ENCODE results near the gene COX4I2.
"Not testable (repeated sequence)": the region's sequence is repeated elsewhere in the genome, so short reads cannot be mapped to it uniquely, and the experiment has no call there.

Gene COX4I2

DNA sequence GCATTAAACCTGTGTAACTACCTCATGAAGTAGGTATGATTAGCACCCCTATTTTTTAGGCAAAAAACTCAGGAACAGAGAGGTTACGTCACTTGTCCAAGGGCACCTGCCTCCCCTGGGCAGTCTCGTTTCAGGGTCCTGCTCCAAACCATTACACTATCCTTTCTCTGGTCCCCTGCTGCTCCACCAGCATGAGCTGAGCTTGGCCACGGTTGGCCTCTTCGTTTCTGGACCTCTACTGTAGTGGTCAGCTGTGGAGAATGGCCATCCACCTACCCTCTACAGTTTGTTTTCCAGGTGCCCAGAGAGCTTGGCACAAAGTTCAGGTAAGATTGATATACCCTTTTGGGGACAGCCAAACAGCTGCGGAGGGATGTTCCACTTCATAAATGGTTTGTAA lies 16.8 kb downstream of the COX4I2 start:
- DNase-seq (ENCODE audit: low spot score) = no peak

- peak; percentile 82 for DNase-seq (ENCODE audit: low spot score)
These were observed 24.1 kb downstream of the COX4I2 start for GRCh38 chr20:31661625-31662371.

- DNase-seq (ENCODE audit: low spot score) = no peak
These were observed 24.7 kb downstream of the COX4I2 start for GRCh38 chr20:31662372-31662854.

DNA sequence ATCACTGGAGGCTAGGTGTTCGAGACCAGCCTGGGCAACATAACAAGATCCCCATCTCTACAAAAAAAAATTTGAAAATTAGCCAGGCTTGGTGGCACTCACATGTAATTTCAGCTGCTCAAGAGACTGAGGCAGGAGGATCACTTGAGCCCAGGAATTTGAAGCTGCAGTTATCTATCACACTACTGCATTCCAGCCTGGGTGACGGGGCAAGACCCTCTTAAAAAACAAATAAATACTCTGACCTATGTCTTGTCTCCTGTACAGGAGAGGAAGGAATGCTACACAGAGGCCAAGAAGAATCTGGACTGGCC lies 25.8 kb downstream of the COX4I2 start:
- DNase-seq (ENCODE audit: low spot score) = no peak

DNA sequence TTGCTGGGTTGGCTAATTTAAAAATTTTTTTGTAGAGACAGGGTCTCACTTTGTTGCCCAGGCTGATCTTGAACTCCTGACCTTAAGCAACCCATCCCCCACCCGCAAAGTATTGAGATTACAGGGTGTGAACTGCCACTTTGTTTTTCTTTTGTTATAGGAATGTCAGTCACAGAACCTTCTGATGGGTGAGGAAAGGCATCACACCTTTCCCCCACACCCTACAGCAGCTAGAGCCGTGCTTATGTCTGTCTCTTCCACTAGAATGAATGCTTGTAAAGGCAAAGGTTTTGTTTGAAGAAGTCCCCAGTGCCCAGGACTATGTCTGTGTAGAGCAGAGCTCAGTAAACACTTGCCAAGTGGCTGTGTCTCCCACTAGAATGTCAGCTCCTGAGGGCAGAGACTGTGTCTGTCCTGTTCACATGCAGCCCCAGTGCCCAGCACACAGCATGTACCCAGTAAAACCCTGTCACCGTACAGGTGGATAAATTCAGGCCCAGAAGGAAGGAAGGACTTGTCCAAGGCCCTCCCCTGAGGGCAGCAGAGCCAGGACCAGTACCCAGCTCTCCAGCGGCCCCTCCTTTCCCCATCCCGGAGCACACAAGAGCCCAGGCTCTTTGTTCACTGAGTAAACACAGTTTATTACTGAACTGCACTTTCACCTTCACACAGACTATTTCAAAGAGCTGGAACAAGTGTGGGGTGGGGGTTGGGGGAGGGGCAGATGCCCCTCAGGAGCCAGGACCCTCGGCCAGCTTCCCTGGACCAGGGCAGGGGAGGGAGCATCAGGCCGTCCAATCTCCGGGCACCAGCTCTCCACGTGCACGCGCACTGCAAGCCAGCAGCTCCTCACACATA lies 26.4 kb downstream of the COX4I2 start:
- peak; percentile 63 for DNase-seq (ENCODE audit: low spot score)

GRCh38 chr20:31664696-31665354 lies 27.1 kb downstream of the COX4I2 start:
- no peak for DNase-seq (ENCODE audit: low spot score)

- no peak for DNase-seq (ENCODE audit: low spot score)
These were observed 28.0 kb downstream of the COX4I2 start for GRCh38 chr20:31665753-31666152.

DNA sequence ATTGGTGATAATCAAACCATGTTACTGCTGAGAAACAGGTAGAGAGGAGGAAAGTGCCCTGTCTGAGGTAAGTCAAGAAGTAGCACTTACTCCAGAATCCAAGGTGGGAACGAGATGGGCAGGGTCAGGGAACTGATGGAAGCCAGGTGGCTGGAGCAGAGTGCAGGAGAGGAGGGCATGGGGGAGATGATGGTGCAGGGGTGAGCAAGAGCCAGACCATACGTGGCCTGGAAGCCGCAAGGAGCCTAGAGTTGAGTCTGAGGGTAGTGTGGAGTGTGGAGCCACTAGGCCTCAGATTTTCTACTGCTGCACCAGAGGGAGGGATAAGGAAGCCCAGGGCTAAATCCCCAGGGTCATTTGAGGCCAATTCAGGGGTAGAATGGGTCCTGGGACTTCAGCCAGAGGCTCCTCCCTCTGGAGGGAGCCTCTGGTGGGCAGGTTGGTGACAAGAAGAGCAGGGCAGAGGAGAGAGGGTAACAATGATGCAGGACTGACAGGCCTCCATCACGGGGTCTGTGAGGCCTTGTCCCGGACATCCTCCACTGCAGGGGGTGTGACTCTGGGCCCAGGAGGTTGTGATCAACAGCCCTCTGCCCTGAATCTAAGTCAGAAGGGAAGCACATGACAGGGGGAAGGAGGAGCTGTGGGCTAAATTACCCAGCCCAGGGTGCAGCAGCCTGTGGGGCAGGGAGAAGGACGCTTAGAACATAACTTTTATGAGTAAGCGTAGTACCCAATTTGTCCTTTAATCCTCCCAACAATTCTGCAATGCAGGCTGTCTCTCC lies 28.7 kb downstream of the COX4I2 start:
- peak; percentile 69 for DNase-seq (ENCODE audit: low spot score)

GRCh38 chr20:31667315-31668285 lies 29.9 kb downstream of the COX4I2 start:
- DNase-seq (ENCODE audit: low spot score) = peak; percentile 17

DNA sequence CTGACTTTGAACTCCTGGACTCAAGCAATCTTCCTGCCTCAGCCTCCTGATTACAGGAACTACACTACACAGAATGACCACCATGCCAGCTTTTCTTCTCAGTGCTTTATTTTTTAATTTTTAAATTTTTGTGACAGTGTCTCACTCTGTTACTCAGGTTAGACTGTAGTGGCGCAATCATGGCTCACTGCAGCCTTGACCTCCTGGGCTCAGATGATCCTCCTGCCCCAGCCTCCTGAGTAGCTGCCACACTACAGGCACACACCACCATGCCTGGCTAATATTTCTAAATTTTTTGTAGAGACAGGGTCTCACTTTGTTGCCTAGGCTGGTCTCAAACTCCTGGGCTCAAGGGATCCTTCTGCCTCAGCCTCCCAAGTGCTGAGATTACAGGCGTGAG lies 31.2 kb downstream of the COX4I2 start:
- DNase-seq (ENCODE audit: low spot score) = not testable (repeated sequence)

GRCh38 chr20:31669876-31670275 lies 32.2 kb downstream of the COX4I2 start:
- no peak for DNase-seq (ENCODE audit: low spot score)

DNA sequence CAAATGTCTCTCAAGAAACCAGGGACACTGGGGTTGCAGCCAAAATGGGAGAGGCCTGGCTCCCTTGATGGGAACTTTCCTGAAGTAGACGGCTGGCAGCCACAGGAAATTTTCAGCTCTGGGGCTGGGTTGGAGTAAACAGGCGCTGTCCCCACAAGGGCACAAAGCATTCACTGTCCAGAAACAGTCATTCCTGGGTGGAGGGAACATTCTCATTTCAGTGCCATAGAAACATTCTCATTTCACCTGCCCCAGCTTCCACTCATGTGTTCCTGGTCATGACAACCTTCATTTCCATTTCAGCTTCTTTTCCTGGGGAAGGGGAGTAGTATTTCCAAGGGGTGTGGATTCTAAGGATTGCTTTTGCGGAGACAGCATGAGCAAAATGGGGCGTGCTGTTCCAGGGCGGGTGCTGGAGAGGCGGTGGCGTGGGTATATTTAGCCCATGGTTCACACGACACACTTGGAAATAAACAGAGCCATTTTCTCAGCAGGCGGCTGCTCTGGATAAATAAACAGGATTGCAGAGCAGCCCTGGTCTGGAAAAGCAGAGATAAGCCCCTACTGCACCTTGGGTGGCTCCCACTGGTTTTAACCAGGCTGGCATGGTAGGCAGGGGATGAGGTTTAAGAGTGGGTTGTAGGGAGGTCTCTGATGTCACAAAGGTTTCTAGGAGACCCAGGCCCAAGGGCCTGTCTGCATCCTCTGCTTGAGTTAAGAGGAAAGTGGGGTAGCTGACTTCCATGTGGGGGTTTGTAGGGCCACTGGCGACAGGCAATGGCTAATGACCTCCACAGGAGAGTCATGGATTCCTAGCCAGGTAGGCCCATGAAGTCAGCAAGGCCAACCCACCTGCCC lies 32.9 kb downstream of the COX4I2 start:
- peak; percentile 96 for DNase-seq (ENCODE audit: low spot score)

GRCh38 chr20:31671324-31671723 lies 33.6 kb downstream of the COX4I2 start:
- peak; percentile 27 for DNase-seq (ENCODE audit: low spot score)

DNA sequence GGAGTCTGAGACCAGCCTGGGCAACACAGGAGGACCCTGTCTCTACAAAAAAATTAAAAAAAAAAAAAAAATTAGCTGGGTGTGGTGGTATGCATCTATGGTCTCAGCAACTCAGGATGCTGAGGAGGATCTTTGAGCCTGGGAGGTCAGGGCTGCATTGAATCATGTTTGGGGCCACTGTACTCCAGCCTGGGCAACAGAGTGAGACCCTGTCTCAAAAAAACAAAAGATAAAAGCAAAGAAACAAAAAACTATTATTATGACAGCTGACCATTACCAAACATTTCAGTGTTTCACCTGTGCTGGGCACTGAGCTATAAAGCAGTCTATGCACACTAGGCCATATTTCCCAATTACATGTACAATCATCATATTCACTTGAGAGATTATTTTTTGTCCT lies 35.7 kb downstream of the COX4I2 start:
- DNase-seq (ENCODE audit: low spot score) = no peak

- DNase-seq (ENCODE audit: low spot score) = no peak
These were observed 36.3 kb downstream of the COX4I2 start for GRCh38 chr20:31673943-31674463.

DNA sequence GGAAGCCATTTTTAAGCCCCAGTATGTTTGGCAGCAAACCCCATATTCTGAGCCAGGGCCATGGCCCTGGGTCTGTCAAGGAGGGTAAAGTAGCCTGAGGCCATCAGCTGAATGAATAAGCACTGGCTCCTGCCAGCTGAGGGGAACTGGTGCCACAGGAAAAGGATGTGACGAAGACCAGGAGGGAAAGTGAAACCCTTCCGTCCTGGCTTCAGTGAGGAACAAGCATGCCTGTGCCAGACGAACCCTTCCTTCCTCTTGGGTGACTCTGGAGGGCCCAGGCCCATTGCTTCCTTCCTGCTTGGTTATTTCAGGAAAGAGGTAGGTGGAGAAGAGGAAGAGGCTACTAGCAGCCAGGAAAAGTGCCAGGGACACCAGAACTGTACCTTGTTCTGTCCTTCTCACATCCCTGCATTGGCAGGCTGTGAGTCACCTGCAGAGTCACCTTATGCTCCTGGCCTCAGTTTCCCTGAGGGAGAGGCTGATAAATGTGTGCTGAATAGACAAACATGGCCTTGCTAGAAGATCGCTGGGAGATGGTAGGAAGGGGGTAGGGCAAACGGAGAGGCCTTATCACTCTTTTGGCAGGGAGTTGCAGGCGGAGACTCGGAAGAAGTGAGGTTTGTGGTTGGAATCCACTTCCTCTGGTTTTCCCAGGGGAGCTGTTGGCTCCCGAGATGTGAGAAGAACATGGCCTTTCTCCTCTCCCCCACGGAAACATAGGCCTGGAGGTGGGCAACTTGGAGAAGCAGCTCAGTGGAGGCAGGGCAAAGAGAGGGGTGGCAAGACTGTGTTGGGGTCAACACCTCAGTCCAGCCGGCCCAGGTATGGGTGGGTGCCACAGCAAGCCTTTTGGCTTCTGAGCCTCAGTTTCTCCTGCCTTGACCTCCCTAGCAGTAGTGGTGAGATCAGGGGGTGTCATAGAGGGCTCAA lies 37.4 kb downstream of the COX4I2 start:
- peak; percentile 97 for DNase-seq (ENCODE audit: low spot score)

DNA sequence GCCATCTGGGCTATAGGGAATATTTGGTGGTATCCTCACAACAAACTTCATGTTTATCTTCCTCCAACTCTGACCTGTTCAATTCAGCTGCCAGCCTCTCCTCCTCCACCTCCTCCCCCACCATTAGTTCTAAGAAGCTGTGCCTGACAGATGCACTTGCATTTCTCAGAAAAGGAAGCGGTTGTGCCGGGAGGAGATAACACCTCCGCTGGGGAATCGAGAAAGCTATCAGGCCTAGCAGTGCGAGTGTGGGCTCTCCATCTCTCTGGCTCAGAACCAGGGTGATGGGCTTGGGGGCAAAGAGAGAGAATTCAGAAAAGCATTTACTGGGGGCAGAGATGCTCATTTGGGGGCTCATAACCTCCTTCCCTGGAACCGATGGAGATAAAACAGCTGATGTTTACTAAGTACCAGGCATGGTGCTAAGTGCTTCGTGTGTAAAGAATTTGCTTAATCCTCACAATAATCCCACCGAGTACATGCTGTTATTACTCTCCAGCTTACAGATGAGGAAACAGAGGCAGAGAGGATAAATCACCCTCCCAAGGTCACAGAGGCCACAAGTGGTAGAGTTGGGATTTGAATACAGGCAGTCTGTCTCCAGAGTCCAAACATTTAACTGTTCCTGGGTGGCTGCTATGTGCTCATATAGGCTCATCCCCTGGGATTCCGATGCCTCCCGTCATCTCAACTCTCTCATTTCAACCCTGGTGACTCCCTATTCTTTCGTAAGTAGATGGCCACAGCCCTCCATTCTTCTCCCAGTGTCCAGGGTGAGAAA lies 38.3 kb downstream of the COX4I2 start:
- peak; percentile 42 for DNase-seq (ENCODE audit: low spot score)

DNA sequence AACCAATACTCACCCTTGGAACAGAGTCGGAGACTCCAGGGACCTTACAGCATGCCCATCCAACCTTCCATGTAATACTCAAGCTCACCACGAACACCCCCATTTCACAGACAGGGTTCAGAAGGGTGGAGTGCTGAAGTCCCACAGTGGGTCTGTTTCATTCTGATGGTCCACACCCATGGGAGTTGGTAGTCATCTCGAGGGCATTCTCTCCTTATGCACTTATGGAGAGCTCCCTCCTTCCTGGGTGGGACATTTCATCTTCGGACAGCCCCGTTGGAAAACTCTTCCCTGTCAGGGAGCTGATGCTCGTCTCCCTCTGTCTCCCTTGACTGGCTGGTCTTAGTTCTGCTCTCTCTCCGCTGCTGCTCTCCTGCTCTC lies 38.9 kb downstream of the COX4I2 start:
- no peak for DNase-seq (ENCODE audit: low spot score)

Measured in cerebellar cortex (tissue), 1 donor.